Colonic mucosa (tissue), 4 donors: Measurements from ENCODE around the gene LIAS. TPM values are rescaled to one million over a fixed set of nuclear protein-coding genes. Genes with fewer than 3 reads are reported as not detected.
A peak's percentile ranks its signal among the peaks of the same experiment; 100 is the strongest.
"Not testable (repeated sequence)": the region's sequence is repeated elsewhere in the genome, so short reads cannot be mapped to it uniquely, and the experiment has no call there.

Experiments
- DNase-seq: peaks from one replicate; pipeline ENCODE4 v3.0.0-alpha.2; 2020
- H3K27ac ChIP-seq: fragments of 200-600 bp; one replicate; pipeline ENCODE4 v1.8.0; 2021
- H3K27me3 ChIP-seq: fragments of 200-600 bp; one replicate; pipeline ENCODE4 v1.8.0; 2021
- H3K36me3 ChIP-seq: fragments of 200-600 bp; one replicate; pipeline ENCODE4 v1.8.0; 2021
- H3K4me1 ChIP-seq: fragments of 200-600 bp; one replicate; pipeline ENCODE4 v1.8.0; 2021; ENCODE audit warnings: mild to moderate bottlenecking
- H3K4me3 ChIP-seq: fragments of 200-600 bp; one replicate; pipeline ENCODE4 v1.8.0; 2021
- H3K9ac ChIP-seq, 2 donors: one replicate each; pipeline ENCODE4 v1.7.0; 2013; ENCODE audit warnings: control low read depth in 2 of 2, low read depth in 2 of 2, low read length in 2 of 2
- H3K9me3 ChIP-seq: fragments of 200-600 bp; one replicate; pipeline ENCODE4 v1.8.0; 2021
- intact Hi-C: fragments of 100-400 bp; cut with DNase I; formaldehyde crosslinking; loops from one replicate; pipeline ENCODE4 v1.14.1; 2022
- total RNA-seq, 2 donors: library from RNA; stranded (reverse); fragmentation: NEBNext Ultra II Directional in 1 of 2; extraction: Animal tissue kit (Norgen Biotek cat#: 25700) in 1 of 2; gene quantifications; one replicate each; pipeline ENCODE4 v1.2.1, GENCODE V29; 2021
- TF ChIP-seq, protein P1 (sequence below): fragments of 200-600 bp; IDR thresholded peaks from one replicate; pipeline ENCODE4 v1.8.0; 2022; ENCODE audit warnings: antibody characterized with exemption, mild to moderate bottlenecking
- donor health status: healthy.
- donor health status: DM: no; HTN: no; CAD: no.
- donor health status: DM: no; HTN: no; CAD: no.

The LIAS gene
- total RNA-seq, 2 donors from 2014 or later = 21.1 to 28.3 TPM

DNA sequence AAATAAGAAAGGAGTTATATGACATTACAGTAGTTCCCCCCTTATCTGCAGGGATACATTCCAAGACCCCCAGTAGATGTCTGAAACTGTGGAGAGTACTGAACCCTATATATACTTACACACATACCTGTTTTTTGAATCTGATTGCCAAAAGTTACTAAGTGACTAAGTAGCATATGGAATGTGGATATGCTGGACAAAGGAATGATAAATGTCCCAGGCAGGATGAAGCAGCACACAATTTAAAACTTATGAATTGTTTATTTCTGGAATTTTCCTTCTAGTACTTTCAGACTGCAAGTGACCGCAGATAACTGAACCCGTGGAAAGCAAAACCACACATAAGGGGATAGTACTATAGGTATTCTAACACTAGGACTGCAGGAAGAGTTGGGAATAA is 45.7 kb downstream of the LIAS start:
- Histone ChIP-seq H3K36me3 (peaks cover 10% of the 10 kb centered on the region), H3K9me3 (no peaks in the 10 kb centered on the region), H3K27me3 (no peaks in the 10 kb centered on the region), H3K27ac (no peak overlapping the region), H3K9ac (no peak overlapping the region), H3K4me1 (no peaks in the 10 kb centered on the region), H3K4me3 (no peak overlapping the region)
- no peak for DNase-seq
- TF ChIP-seq, protein P1, sequence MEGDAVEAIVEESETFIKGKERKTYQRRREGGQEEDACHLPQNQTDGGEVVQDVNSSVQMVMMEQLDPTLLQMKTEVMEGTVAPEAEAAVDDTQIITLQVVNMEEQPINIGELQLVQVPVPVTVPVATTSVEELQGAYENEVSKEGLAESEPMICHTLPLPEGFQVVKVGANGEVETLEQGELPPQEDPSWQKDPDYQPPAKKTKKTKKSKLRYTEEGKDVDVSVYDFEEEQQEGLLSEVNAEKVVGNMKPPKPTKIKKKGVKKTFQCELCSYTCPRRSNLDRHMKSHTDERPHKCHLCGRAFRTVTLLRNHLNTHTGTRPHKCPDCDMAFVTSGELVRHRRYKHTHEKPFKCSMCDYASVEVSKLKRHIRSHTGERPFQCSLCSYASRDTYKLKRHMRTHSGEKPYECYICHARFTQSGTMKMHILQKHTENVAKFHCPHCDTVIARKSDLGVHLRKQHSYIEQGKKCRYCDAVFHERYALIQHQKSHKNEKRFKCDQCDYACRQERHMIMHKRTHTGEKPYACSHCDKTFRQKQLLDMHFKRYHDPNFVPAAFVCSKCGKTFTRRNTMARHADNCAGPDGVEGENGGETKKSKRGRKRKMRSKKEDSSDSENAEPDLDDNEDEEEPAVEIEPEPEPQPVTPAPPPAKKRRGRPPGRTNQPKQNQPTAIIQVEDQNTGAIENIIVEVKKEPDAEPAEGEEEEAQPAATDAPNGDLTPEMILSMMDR = no peak
- intact Hi-C loops = no loop called here

DNA sequence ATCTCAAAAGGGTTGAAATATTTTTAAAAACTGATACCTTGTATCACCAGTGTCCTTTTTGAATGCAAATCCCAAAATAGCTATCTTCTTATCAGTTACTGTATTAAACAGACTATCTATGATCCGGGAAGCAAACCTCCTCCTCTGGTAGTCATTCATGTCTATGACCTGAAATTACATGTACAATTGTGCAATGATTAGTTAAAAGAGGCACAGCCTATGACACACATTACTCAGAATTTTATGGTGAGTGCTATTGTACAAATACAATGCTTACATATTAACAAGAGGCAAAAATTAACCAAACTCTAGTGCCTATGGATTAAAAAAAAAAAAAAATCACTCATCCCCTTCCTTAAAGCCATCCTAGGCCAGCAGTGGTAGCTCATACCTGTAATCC is 46.7 kb downstream of the LIAS start:
- no peak for DNase-seq
- Histone ChIP-seq H3K9ac (no peak overlapping the region), H3K27ac (peak overlapping the region; percentile 56), H3K4me1 (no peaks in the 10 kb centered on the region), H3K36me3 (peaks cover 14% of the 10 kb centered on the region), H3K27me3 (no peaks in the 10 kb centered on the region), H3K4me3 (no peak overlapping the region), H3K9me3 (no peaks in the 10 kb centered on the region)
- intact Hi-C loops = no loop called here
- TF ChIP-seq, protein P1 = no peak

DNA sequence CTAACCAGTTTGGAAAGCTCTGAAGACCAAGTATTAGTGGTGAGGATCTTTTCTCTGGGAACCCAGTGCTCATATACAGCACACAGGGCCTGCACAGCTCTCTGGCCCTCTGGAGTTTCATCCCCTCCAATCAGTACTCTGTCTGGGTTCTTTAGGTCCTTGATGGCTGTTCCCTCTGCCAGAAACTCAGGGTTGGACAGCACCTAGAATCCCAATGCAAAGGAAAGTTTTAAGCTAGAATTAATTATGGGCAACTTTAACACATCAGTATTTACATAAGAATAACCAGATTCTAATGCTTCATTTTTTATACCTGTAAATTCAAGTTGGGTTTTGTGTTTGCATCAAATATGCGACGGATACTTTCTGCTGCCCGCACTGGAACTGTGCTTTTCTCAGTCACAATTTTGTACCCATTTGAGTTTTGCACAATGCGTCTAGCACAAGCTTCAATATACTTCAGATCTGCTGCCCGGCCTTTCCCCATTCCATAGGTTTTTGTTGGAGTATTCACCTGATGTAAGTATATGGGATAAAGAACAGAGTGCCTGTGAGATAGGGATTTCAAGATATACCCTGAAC is 51.6 kb downstream of the LIAS start:
- TF ChIP-seq, protein P1 = no peak
- no peak for DNase-seq
- Histone ChIP-seq H3K9ac (no peak overlapping the region), H3K27me3 (no peaks in the 10 kb centered on the region), H3K36me3 (peaks cover 10% of the 10 kb centered on the region), H3K9me3 (no peaks in the 10 kb centered on the region), H3K4me3 (no peak overlapping the region), H3K27ac (no peak overlapping the region), H3K4me1 (no peaks in the 10 kb centered on the region)
- intact Hi-C loops = no loop called here

DNA sequence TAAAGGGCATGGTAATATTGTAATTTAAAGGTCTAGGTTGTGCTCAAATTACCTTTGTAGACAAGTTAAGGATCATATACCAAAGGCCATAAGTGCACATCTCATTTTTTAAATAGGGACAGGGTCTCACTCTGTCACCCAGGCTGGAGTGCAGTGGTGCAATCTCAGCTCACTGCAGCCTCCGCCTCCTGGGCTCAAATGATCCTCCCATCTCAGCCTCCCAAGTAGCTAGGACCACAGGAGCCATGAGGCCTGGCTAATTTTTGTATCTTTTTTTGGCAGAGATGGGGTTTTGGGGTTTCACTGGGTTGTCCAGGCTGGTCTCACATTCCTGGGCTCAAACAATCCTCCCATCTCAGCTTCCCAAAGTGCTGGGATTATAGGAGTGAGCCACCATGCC is 55.4 kb downstream of the LIAS start:
- H3K9ac ChIP-seq, H3K9me3 ChIP-seq, H3K4me1 ChIP-seq, H3K27me3 ChIP-seq, DNase-seq, H3K4me3 ChIP-seq, intact Hi-C loops: not testable (repeated sequence)
- Histone ChIP-seq H3K36me3 (peaks cover 10% of the 10 kb centered on the region), H3K27ac (peak overlapping the region; percentile 28)

DNA sequence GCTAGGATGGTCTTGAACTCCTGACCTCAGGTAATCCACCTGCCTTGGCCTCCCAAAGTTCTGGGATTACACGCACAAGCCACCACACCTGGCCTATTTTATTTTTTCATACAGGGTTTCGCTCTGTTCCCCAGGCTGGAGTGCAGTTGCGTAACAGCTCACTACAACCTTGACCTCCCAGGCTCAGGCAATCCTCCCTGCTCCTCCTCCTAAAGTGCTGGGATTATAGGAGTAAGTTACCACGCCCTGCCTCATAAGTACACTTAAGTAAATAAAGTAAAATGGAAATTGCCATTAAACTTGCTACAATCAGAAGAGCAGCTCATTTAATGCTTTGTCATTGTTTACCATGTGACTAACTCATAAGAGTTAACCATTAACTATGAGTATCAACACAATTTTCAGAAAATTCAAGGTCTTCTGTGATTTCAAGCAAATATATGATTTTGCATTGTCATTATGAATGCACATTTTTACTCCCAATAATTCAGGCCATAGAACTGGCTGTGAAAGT is 56.1 kb downstream of the LIAS start:
- H3K27me3 ChIP-seq = no peaks in the 10 kb centered on the region
- no peak overlapping the region for H3K9ac ChIP-seq
- H3K9me3 ChIP-seq = no peaks in the 10 kb centered on the region
- TF ChIP-seq, protein P1 = no peak
- peaks cover 10% of the 10 kb centered on the region for H3K36me3 ChIP-seq
- intact Hi-C loops = no loop called here
- H3K27ac ChIP-seq = peak overlapping the region; percentile 37
- H3K4me1 ChIP-seq = no peaks in the 10 kb centered on the region
- DNase-seq = peak; percentile 85
- no peak overlapping the region for H3K4me3 ChIP-seq

DNA sequence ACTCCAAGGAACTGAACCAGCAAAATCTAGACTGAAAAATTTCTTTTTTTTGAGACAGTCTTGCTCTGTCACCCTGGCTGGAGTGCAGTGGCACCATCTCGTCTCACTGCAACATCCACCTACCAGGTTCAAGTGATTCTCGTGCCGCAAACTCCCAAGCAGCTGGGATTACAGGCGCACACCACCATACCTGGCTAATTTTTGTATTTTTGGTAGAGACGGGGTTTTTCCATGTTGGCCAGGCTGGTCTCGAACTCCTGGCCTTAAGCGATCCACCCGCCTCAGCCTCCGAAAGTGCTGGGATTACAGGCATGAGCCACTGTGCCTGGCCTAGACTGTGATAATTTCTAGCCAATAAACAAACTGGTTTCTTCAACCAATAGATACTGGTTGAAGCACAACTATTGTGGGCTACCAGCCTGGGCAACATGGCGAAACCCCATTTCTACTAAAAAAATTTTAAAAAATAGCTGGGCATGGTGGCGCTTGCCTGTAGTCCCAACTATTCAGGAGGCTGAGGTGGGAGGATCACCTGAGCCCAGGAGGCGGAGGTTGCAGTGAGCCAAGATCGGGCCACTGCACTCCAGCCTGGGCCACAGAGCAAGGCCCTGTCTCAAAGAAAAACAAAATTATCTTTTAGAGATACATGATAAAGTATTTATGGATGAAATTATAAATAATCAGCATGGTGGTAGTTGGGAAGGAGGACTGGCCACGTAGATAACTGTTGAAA is 57.0 kb downstream of the LIAS start:
- H3K27me3 ChIP-seq, H3K4me3 ChIP-seq, H3K4me1 ChIP-seq, H3K9me3 ChIP-seq, H3K9ac ChIP-seq, intact Hi-C loops, H3K36me3 ChIP-seq, DNase-seq: not testable (repeated sequence)
- H3K27ac ChIP-seq = peak overlapping the region; percentile 37
